Thyroid gland (tissue), 4 donors: ENCODE results near the gene TTLL5.

ENCODE experiments used
- POLR2A ChIP-seq, 2 donors: fragments of 450-650 bp; IDR thresholded peaks; one replicate each; pipeline ENCODE4 v1.6.1; 2017; ENCODE audit warnings: antibody characterized with exemption in 2 of 2, mild to moderate bottlenecking in 2 of 2, moderate library complexity in 1 of 2
- TF ChIP-seq, protein P1 (sequence below), 6 experiments: fragments of 200-600 bp in 3 of 6; fragments of 450-650 bp in 3 of 6; sonication (generic) in 3 of 6; IDR thresholded peaks; one replicate each; pipeline ENCODE4 v1.5.1; 2016 to 2019; ENCODE audit warnings: antibody characterized with exemption in 6 of 6, mild to moderate bottlenecking in 2 of 6, inconsistent platforms in 1 of 6, moderate library complexity in 1 of 6

DNA sequence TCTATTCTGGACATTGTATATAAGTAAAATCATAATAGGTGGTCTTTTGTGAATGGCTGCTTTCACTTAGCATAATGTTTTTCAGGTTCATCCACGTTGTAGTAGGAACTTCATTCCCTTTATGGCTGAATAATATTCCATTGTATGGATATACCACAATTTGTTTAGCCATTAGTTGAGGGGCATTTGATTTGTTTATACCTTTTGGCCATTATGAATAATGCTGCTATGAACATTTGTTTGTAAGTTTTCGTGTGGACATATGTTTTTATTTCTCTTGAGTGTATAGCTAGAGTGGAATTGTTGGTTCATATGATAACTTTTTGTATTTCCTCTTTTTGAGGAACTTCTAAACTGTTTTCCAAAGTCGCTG is 123.3 kb downstream of the TTLL5 start:
- TF ChIP-seq POLR2A (IDR thresholded peaks at IDR 0.05) = no peak
- TF ChIP-seq, protein P1, sequence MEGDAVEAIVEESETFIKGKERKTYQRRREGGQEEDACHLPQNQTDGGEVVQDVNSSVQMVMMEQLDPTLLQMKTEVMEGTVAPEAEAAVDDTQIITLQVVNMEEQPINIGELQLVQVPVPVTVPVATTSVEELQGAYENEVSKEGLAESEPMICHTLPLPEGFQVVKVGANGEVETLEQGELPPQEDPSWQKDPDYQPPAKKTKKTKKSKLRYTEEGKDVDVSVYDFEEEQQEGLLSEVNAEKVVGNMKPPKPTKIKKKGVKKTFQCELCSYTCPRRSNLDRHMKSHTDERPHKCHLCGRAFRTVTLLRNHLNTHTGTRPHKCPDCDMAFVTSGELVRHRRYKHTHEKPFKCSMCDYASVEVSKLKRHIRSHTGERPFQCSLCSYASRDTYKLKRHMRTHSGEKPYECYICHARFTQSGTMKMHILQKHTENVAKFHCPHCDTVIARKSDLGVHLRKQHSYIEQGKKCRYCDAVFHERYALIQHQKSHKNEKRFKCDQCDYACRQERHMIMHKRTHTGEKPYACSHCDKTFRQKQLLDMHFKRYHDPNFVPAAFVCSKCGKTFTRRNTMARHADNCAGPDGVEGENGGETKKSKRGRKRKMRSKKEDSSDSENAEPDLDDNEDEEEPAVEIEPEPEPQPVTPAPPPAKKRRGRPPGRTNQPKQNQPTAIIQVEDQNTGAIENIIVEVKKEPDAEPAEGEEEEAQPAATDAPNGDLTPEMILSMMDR (IDR thresholded peaks at IDR 0.05) = no peak
